Omental fat pad (tissue), 4 donors: ENCODE results near the gene HOXD3. TPM values are rescaled to one million over a fixed set of nuclear protein-coding genes. Genes with fewer than 3 reads are reported as not detected.

Source experiments
- ATAC-seq: fragments of 150-250 bp; one replicate; pipeline ENCODE4 v1.9.1; 2016; ENCODE audit warnings: mild to moderate bottlenecking, moderate library complexity; ENCODE audit not compliant: low FRiP score
- DNase-seq: peaks from one replicate; pipeline ENCODE4 v3.0.0-alpha.2; 2019; ENCODE audit warnings: low spot score
- CTCF ChIP-seq, 3 donors: fragments of 450-650 bp; IDR thresholded peaks; one replicate each; pipeline ENCODE4 v1.5.1; 2016 to 2017; ENCODE audit warnings: antibody characterized with exemption in 3 of 3, mild to moderate bottlenecking in 3 of 3, moderate library complexity in 2 of 3
- total RNA-seq, 4 donors: library from RNA; depleted of rRNA; stranded (reverse); fragments of >200 nt; gene quantifications; one replicate each; pipeline ENCODE4 v1.1.0, GENCODE V29; 2016

The HOXD3 gene
- total RNA-seq, 4 donors from 2014 or later: 0.65 to 15.8 (median 2.8) TPM

DNA sequence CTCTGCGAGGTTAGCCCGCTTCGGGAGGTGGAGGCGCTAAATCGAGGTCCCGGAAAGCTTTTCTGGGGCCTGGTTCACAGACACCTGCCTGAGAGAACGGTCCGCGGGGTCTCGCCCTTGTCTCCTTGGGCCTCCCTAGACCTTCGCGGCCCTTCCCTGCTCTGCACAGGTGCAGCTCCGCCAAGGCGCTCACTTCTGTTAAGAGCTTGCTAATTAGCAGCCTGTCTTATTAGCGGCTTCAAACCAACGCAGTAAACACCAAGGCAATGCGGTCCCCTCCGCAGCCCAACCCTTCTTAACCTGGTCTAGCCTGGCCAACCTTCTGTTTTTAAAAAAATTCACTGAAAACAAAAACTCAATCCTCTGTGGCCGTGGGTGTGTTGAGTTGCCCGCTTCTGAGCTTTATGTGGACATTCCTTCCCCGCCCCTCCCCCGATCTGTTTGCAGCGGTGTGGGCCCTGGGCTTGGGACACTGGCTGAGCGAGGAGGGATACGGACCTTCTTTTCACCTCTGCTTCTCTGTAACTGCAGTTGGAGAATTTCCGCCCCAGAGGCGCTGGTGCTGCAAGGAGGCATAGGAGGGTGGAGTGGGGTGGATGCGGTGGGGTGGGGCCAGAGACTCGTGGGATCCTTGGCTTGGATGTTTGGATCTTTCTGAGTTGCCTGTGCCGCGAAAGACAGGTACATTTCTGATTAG lies 9.2 kb upstream of the HOXD3 start:
- TF ChIP-seq CTCF (IDR thresholded peaks at IDR 0.05): no peak
- DNase-seq (no peak), ATAC-seq (no peak)

GRCh38 chr2:176148751-176149421 lies 8.2 kb upstream of the HOXD3 start:
- no peak for TF ChIP-seq CTCF (IDR thresholded peaks at IDR 0.05)
- ATAC-seq (no peak), DNase-seq (no peak)

- ATAC-seq: no peak
- no peak for DNase-seq
- TF ChIP-seq CTCF (IDR thresholded peaks at IDR 0.05): no peak
Observed at GRCh38 chr2:176149481-176149938, 7.6 kb upstream of the HOXD3 start.

DNA sequence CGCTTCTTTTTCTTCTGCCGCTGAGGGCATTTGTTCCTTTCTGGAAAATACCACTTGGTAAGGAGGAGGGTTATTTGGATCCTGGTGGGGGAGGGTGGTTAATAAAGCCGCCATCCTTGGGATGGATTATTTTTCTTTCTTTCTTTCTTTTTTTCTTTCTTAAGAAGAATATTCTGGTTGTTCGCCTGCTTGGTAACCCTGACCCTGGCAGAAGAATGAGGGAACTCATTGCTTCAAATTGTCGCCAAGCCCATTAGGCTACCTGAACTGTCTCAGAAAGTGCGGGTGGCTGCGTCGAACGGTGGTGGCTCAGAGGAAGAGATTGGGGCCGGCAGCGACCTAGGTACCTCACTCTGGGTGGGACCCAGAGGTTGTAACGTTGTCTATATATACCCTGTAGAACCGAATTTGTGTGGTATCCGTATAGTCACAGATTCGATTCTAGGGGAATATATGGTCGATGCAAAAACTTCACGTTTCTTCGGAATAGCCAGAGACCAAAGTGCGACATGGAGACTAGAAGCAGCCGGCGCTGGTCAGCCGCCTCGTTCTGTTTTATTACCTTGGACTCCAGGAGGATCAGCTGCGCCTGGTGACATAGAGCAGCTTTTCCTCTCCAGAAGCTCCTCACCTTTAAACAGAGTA lies 7.0 kb upstream of the HOXD3 start:
- DNase-seq (no peak), ATAC-seq (no peak)
- TF ChIP-seq CTCF (IDR thresholded peaks at IDR 0.05): no peak

GRCh38 chr2:176150584-176151441 lies 6.3 kb upstream of the HOXD3 start:
- ATAC-seq (no peak), DNase-seq (no peak)
- no peak for TF ChIP-seq CTCF (IDR thresholded peaks at IDR 0.05)

- TF ChIP-seq CTCF (IDR thresholded peaks at IDR 0.05): no peak
- no peak for DNase-seq
- no peak for ATAC-seq
Observed at GRCh38 chr2:176151442-176152287, 5.4 kb upstream of the HOXD3 start, which contains the start of gene HOXD4. HOXD4 (plus strand) TSS chr2:176151550; CDS start chr2:176151634, 84 bp downstream.
